ENCODE measurements around the gene HAT1.
A peak's percentile ranks its signal among the peaks of the same experiment; 100 is the strongest.
"Not testable (repeated sequence)": the region's sequence is repeated elsewhere in the genome, so short reads cannot be mapped to it uniquely, and the experiment has no call there.

HAT1 gene, protein sequence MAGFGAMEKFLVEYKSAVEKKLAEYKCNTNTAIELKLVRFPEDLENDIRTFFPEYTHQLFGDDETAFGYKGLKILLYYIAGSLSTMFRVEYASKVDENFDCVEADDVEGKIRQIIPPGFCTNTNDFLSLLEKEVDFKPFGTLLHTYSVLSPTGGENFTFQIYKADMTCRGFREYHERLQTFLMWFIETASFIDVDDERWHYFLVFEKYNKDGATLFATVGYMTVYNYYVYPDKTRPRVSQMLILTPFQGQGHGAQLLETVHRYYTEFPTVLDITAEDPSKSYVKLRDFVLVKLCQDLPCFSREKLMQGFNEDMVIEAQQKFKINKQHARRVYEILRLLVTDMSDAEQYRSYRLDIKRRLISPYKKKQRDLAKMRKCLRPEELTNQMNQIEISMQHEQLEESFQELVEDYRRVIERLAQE
- total RNA-seq = 41.7 to 45.8 reads per million in 2 donors

DNA sequence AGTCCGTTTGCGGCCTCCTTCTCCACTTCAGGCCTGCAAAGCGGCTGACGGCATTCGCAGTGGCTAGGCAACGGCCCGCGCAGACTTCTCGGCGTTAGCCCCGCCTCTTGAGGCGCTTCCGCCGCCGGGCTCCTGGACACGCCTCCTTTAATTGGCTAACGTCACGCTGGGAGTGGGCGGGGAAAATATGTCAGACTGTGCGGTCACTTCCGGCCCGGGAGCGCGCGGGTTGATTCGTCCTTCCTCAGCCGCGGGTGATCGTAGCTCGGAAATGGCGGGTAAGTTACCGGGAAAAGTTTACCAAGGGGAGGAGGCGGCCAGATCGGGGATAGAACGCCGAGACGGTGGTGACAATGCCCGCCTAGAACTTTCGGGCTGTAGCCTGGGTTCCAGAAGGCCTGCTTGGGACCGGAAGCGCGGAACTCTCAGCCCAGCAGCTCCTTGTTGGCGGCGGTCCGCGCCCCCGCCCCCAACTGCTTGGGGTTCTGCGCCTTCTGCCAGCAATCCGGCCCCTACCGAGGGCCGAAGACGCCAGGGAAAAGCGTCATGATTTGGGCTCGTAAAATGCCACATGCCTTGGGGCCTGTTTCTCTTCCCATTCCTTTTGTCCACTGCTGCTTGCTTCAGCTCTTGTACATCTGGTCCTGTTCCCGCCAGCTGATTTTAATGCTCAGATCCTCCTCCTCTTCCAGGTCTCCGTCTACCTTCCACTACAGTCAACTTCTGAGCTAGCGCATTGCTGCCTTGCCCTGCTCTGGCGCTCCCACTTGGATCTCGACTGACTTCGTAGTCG lies at the start of gene HAT1:
TSS of gene HAT1 (plus strand) at position 232 of the 793 bp plus-strand sequence. CDS start at position 272, 40 bp downstream.
- DNase-seq = peak; percentile 85

- no peak for DNase-seq
Measured at GRCh38 chr2:171874517-171874916, 47.7 kb upstream of the HAT1 start.

DNA sequence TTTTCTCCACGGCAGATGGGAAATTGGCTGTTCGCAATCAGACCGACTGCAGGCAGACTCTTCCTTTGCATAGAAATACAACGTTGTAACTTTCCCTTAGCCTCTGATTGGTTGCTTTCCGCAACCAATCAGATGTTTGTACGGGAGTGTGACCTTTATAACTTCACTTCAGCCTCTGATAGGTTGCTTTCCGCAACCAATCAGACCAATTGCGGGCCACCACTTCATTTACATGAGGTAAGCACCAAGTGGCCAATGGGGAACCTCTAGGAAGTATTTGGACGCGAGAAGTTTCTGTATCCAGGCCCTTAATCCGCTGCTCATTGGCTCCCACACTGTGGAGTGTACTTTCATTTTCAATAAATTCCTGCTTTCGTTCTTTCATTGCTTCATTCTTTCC lies 47.3 kb upstream of the HAT1 start:
- DNase-seq = no peak

GRCh38 chr2:171878481-171878993 lies 43.7 kb upstream of the HAT1 start:
- no peak for DNase-seq

GRCh38 chr2:171879865-171880264 lies 42.4 kb upstream of the HAT1 start:
- DNase-seq = no peak

DNA sequence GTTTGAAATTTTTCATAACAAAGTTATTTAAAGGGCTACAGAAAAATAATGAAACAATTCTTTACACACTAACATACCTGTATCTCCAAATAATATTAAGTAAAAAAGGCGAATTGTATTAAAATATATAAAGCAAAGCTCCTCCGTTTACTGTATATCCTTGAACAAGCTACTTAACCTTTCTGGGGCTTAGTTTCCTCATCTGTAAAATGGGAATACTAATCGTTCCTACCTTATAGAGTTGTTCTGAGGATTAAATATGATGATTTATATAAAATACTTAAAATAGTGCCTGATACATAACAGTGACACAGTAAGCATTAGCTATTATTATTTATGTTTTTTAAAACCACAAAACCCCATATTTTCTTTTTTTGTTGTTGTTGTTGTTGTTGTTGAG lies 41.5 kb upstream of the HAT1 start:
- DNase-seq = no peak

DNA sequence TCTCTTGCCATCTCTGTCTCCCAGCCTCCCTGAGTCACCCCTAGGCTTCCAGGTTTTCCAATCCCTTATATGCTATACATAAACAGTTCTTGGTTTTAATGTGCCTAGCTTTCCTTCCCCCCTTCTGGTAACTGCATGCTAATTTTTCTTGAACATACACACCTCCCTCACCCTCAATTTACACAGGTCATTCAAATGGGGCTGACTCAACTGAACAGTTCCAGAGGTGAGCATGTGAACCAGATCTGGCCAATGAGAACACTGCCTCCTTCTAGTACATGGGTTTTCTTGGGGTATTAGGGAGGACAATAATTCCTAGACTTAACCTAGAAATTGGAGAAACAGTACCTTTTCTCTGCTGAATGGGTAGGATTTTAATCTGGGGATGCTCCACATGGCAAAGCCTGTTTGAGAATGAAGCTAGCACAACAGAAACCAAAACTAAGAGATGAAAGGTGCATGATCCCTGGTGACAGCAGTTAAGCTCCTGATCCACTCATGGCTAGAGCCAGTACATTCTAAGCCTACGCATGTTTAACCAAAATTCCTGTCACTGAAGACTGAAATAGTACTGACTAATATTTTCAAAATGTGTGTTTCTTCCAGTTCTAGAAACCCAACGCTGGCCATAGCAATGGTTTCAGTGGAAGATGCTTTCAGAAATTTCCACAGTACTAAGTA lies 40.0 kb upstream of the HAT1 start:
- DNase-seq = no peak

GRCh38 chr2:171883275-171883893 lies 38.9 kb upstream of the HAT1 start:
- no peak for DNase-seq

GRCh38 chr2:171889333-171889732 lies 32.9 kb upstream of the HAT1 start:
- no peak for DNase-seq

DNA sequence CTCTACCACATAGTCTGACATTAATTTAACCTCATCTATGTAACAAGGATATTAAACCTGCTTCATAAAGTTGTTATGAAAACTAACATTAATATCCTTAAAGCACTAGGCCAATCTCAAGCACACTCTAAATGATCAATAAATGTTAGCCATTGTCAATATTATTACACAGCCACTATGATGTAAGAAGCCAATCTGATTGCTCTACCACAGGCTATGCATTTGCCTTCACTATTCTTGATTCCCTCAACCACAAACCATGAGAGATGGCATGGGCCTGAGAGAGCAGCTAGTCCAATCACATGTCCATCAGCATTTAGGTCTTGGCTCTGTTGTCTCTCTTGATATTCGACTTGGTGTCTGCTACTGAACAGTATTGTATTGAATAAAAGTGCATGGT lies 32.5 kb upstream of the HAT1 start:
- DNase-seq = no peak

- DNase-seq = no peak
Measured at GRCh38 chr2:171893196-171893823, 29.0 kb upstream of the HAT1 start.

- peak; percentile 52 for DNase-seq
Measured at GRCh38 chr2:171893824-171894611, 28.2 kb upstream of the HAT1 start, which contains the start of gene SLC25A12. Gene SLC25A12, minus strand, starts transcription at chr2:171894244. Its CDS starts 30 bp downstream, at chr2:171894214.

GRCh38 chr2:171894612-171894947 lies 27.7 kb upstream of the HAT1 start:
- DNase-seq = no peak

DNA sequence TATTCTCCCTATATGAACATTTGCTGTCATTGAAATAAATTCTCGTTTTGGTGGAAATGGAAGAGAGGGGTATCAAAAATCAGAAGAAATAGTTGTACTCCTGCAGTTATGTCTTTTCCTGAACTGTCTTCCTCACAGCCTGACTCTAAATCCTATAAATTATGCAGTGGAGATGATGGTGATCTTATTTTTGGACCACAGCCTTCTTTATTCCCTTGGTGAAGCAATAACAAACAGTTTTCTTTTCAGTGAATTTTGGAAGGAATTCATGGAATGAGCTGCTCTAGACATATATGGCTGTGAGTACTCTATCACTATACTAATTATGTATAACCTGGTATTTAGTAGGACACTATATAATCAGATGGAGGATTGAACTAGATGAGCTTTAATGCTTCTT lies 26.5 kb upstream of the HAT1 start:
- no peak for DNase-seq

DNA sequence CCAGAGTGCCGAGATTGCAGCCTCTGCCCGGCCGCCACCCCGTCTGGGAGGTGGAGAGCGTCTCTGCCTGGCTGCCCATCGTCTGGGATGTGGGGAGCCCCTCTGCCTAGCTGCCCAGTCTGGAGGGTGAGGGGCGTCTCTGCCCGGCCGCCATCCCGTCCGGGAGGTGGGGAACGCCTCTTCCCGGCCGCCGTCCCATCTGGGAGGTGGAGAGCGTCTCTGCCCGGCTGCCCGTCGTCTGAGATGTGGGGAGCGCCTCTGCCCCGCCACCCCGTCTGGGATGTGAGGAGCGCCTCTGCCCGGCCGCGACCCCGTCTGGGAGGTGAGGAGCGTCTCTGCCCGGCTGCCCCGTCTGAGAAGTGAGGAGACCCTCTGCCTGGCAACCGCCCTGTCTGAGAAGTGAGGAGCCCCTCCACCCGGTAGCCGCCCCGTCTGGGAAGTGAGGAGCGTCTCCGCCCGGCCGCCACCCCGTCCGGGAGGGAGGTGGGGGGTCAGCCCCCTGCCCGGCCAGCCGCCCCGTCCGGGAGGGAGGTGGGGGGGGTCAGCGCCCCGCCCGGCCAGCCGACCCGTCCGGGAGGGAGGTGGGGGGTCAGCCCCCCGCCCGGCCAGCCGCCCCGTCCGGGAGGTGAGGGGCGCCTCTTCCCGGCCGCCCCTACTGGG lies 22.5 kb upstream of the HAT1 start:
- not testable (repeated sequence) for DNase-seq

DNA sequence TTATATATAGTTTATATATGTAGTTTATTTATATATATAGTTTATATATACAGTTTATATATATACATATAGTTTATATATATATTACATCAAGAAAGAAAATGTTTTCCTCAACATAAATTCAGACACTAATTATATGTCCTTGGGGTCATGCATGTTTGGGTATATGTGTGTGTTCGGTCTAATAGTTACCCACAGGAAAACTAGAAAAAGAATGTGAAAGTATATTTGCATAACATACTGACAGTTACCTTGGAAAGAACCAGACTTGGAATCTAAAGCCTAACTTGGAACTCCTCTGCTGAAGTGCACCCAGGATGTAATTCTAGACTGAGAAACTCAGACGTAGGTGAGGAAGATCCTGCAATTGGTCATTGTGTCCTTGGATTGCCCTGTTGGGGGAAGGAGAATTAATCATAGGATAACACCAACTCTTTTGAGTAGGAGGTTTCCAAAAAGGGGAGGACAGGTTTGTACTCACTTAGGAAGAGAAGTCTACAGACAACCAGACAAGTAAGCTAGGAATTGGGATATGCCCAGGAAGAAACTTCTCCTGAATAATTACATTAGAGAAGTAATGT lies 19.3 kb upstream of the HAT1 start:
- no peak for DNase-seq

- DNase-seq = no peak
Measured at GRCh38 chr2:171908235-171908634, 14.0 kb upstream of the HAT1 start.

GRCh38 chr2:171909266-171909665 lies 13.0 kb upstream of the HAT1 start:
- no peak for DNase-seq

GRCh38 chr2:171910494-171910893 lies 11.8 kb upstream of the HAT1 start:
- no peak for DNase-seq

- no peak for DNase-seq
Measured at GRCh38 chr2:171913517-171913916, 8.7 kb upstream of the HAT1 start.

Data from activated gamma-delta T cell (primary cell).